GM18868 (cell line): Measurements from ENCODE around the gene RHBDD1.
"Not testable (repeated sequence)": the region's sequence is repeated elsewhere in the genome, so short reads cannot be mapped to it uniquely, and the experiment has no call there.

Experiments used
- ATAC-seq: cut with Tn5 transposase; IDR thresholded peaks from one replicate; pipeline ENCODE4 v1.9.1; 2021; ENCODE audit warnings: mild to moderate bottlenecking, moderate library complexity; ENCODE audit not compliant: unreplicated experiment

Gene RHBDD1

DNA sequence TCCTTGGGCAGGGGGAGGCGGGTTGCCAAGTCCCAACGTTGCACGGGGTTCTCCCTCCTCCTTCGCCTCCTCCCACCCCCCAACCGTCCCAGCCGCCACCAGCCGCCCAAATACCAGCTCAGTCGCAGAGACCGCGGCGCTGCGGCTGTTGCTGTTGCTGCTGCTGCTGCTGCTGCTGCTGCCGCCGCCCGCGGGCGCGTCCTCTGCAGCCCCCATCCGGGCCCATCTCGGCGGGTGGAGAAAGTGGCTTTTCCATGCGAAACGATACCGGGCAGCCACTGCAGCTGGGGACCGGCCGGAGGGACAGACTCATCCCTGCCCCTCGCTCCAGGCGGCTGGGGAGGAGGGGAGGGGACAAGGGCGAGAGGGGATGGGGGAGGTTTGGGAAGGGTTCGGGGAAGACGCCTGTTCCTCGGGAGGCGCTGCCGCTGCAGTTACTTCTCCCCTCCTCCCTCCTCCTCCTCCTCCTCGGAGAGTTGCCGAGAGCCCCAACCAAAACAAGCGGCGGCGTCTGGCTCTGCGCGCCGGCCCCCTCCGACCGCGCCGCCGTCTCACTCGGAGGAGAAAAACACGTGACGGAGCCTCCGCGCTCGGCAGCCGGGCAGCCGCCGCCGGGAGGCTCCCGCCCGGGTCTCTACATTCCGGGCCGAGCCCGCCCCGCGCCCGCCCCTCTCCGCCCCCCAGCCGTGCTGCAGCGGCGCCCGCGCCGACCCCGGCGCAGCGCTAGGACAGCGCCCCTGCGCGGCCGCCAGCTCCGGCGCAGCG is 36.5 kb upstream of the RHBDD1 start, which contains the start of gene IRS1:
Gene IRS1 (minus strand): TSS at position 610 of the 765 bp plus-strand sequence. CDS start 1,082 bp downstream, outside the sequence.
- peak; percentile 49 for ATAC-seq

DNA sequence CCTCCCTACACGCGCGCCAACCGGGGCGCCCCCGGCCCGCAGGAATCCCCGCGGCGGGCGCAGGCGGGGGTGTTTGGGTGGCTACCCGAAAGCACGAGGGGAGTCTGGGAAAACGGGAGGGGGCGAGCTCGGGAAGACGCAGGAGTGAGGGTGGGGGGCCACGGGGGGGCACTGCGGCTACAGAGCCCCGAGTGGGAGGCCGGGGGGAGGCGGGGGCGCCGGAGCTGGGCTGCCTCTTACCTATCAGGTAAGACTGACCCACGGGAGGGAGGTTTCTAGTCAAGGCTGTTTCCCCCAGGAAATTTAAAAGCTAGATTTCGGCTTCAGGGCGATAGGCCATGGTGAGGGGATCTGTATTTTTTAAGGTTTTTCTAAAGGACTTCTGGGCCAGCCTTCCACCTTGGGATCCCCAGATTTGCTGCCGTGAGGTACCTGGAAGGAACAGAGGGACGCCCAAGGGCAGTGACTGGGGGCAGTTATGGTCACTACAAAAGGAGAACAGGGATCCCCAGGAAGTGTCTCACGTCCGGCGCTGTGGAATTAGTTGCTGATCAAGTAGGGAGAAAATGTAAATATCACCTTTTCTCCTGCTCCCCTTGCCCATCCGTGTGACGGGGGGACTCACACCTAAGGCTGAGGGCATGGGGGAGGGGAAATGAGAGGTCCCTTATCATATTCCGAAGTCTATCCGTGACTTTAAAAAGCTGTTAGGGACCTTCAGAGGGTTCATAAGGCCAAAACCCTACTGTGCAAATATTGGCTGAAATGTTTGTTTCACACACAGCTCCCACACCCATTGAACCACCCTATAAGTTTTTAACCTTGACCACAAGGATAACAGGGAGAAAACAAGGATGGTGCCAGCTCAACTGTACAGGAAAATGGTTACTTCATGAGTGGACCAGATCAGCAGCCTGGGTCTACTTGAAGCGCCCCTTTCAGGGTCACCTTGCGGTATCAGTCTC is 35.6 kb upstream of the RHBDD1 start:
- ATAC-seq: no peak

DNA sequence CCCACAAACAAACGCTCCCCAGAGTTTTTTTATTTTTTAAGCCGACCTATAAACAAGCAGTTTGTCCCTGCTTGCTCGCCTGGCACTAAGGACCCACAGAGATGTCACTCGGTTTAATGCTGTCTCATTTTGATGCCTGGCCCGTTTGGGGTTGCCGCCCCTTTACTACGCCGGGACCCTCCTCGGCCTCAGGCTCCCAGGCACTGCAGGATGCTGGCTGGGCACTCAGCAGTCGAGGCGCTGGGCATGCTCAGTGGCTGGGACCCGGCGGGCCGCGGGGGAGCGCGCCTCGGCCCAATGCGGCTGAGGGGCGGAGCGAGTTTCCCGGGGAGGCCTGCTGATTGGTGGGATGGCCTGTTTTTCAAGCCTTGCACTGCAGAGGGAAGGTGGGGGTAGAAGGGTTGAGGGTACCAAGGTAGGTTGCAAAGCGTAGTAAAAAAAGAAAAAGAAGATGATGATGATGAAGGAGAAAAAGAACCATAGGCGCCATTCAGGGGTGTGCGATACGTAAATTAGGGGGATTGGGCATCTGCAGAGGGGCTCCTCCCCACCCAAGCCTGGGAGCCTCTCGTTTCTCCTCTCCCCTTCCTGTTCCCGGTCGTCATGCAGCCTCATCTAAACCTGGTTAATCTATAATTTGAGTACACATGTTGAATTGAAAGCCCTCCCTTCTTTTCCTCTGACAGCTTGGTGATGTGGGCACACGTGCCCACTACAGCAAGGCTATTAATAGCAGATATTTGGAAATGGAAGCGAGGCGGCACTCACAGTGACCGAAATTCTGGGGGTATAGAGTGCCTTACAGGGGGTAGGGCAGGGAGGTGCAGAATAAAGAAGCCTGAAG is 34.7 kb upstream of the RHBDD1 start:
- ATAC-seq: peak; percentile 81

DNA sequence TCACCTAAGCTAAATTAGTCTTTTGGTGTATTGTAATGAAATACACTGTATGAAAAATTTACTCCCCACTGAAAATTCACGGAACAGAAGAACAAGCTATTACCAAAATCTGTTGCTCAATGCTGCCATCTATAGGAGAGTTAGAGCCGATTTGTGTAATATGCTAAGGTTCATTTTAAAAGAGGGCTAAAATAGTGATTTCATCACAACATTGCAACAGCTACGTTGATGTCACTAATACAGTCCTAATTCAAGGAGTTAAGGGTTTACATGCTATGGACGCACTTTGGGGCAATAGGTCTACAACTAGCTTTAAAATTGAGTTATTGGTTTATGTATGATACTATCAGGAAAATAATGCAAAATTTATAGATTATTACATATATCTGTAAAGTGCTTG is 33.3 kb upstream of the RHBDD1 start:
- no peak for ATAC-seq

DNA sequence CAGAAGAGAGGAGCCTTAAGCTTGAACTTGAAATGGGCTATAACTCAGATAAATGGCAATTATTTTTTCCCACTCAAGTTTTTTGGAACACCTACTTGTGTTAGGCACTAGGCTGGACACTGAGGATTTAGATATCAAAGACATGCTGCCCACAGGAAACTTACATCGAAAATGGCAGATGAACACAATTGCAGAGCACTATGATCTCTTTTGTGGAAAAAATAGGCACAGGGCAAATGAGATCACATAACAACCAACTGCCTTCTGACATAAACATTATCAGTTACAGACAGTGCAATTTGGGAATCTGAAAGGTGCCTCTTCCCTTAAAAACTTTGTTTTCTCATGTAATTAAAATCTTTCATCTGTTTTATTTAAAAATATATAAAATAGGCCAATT is 32.4 kb upstream of the RHBDD1 start:
- no peak for ATAC-seq

DNA sequence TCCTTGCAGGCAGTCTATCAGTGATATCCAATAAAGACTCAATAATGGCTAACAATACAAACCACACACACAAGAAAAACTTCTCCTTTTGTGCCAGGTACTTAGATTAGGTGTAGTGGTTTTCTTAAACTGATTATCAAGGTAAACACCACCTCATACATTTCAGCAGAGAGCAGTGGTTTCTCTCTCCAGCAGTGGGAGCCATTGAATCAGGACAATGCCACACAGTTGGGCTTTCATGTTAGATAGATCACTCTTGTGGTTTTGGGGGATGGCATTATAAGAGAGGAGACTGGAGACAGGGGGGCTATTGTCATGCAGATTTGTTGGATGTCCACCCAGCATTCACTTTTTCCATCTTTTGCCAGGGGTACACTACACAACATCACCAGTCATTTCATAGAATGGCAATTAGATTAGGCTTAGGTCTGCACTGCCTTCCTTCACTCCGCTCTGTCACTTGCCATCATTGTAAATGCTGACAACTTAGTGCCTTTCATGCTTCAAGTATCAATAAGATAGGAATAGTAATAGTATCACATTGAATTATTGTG is 22.6 kb upstream of the RHBDD1 start:
- peak; percentile 85 for ATAC-seq

DNA sequence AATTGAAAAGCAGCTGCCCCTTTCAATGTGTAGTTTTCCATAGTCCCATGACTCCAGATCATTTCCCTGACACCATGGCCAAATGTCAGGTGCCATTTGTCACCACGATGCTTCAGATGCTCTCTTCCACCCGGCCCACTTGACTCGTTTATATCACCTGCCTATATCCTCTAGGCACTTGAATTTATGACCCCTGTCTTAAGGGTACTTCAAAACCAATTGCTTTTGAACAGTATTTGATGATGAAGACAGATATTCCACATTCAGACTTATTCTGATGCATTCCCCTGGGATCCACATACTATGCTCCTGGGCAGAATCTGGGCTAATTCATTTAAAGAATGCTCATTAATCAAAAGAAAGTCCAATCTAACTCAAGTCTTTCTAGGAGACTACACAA is 16.9 kb upstream of the RHBDD1 start:
- no peak for ATAC-seq

DNA sequence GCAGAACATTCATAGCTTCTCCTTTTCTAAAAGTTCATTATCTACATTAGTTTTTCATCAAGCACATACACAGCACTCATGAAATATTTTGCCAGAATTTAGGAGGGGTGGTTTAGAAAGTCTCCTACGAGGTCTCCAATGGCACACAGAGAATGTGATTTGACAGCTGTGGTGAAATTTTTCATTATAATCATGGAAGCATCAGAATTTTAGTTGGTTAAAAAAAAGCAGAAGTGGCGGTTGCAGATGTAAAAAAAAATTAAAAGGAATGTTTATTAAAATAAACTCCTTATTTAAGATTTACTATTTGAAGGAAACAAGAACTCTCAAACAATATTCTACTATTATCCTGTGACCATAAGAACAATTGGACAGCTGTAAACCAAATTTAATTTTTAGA is 10.8 kb upstream of the RHBDD1 start:
- no peak for ATAC-seq

DNA sequence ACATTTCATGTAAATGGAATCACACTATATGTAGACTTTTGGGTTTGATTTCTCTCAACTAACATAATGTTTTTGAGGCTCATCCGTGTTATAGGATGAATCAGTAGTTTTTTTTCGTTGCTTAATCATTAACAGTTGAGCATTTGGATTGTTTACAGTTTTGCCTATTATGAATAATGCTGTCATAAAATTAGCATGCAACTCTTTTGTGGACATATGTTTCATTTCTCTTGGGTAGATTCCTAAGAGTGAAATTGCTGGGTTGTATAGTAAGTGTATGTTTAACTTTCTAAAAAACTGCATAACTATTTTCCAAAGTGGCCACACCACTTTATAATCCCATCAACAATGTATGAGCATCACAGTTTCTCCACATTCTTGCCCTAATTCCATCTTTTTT is 7.7 kb upstream of the RHBDD1 start:
- ATAC-seq: no peak

DNA sequence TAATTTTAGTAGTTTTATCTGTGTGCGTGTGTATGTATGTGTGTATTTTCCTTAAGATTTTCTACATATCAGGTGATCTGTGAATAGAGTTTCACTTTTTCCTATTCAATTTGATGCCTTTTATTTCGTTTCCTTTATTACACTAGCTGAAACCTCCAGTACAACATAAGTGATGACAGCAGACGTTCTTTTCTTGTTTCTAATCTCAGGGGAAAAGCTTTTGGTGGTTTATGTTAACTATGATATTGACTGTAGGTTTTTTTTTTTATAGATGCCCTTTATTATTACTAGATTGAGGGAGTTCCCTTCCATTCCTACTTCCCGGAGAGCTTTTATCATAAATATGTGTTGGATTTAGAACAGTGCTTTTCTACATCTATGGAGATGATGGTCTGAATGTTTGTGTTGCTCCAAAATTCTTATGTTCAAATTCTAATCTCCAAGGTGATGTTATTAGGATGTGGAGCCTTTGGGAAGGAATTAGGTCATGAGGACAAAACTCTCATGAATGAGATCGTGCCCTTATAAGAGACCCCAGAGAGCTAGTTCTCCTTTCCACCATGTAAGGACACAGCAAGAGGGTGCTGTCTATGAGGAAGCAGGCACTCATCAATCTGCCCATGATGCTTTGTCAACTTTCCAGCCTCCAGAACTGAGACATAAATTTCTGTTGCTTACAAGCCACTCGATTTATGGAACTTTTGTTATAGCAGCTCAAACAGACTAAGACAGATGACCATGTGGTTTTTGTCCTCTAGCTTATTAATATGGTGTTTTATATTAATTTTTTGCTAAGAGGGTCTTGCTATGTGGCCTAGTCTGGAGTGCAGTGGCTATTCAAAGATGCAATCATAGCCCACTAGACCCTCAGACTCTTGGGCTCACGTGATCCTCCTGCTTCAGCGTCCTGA is 5.9 kb upstream of the RHBDD1 start:
- no peak for ATAC-seq

DNA sequence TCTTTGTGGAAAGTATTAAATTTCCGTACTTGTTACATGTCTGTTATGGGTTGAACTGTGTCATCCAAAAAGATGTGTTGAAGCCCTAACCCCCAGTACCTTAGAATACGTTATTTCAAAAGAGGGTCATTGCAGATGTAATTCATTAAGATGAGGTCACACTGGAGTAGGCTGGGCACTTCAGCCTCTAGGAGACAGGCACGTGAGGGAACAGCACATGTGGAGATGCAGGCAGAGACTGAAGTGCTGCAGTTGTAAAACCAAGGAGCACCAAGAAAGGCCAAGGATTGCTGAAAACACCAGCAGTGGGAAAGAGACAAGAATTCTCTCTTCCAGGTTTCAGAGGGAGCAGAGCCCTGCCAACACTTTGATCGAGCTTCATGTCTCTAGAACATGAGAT is 4.6 kb upstream of the RHBDD1 start:
- no peak for ATAC-seq

DNA sequence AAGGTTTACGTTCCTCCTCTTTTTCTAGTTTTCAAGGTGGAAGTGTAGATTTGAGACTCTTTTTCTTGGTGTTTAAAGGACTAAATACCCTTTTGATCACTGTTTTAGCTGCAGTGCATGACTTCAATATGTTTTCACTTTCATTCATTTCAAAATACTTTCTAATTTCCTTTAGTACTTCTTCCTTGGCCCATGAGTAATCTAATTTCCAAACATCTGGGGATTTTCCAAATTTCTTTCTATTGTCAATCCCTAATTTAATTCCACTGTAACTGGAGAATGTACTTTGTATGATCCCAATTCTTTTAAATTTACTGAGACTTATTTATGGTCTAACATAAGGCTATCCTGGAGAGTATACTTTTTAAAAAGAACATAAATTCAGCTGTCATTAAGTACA is 3.8 kb upstream of the RHBDD1 start:
- ATAC-seq: no peak

DNA sequence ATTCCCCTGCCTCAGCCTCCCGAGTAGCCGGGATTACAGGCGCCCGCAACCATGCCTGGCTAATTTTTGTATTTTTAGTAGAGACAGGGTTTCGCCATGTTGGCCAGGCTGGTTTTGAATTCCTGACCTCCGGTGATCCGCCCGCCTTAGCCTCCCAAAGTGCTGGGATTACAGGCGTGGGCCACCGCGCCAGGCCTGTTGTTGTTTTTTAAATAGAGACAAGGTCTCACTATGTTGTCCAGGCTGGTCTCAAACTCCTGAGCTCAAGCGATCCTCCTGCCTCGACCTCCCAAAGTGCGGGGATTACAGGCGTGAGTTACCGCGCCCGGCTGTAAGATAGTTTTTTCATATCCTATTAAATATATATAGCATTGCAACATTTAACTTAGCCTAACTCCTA is 974 bp upstream of the RHBDD1 start:
- not testable (repeated sequence) for ATAC-seq

DNA sequence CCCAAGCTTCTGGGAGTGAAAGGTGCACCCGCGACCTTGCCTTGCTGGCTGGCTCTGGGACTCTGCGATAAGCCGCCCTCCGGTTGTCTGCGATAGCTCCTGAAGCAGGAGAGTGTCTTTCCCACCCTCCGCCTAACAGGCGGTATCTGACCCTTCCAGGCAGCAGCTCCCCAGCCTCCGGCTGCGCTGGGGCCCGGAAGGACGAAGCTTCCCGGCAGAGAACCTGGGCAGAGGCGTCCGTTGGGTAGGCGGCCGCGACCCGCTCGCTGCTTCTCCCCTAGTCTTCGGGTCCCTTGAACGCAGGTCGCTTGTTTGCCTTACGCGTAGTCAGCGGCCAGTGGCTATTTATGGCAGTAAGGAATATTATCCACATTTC is 446 bp upstream of the RHBDD1 start:
- peak; percentile 9 for ATAC-seq

DNA sequence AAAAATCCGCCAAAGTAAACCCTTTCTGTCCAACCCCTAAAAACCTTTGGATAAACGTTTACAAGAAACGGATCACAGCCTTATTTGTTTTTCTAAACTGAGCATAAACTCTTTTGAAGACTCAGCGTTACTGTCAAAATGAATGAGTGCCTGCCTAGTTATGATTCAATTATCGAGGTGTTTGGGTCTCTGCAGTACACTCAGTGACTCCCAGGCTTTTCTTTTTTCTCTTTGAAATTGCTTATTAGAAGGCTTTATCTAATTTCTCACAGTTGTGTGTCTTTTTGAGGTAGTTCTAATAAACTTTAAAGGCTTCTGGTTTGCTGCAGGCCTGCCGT is 663 bp downstream of the RHBDD1 start:
- peak; percentile 2 for ATAC-seq

DNA sequence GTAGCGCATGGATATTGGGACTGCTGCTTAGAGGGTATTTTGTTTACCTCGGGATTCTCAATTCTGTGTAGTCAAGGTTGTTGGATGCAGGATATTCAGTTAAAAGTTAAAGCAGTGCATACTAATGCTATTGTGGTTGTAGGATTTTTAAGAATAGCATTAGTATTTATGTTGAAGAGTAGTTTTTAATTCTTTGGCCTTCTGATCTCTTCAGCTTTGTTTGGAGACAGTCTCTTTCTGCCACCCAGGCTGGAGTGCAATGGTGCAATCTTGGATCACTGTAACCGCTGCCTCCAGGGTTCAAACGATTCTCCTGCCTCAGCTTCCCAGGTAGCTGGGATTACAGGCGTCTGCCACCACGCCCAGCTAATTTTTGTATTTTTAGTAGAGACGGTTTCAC is 1.5 kb downstream of the RHBDD1 start:
- no peak for ATAC-seq

DNA sequence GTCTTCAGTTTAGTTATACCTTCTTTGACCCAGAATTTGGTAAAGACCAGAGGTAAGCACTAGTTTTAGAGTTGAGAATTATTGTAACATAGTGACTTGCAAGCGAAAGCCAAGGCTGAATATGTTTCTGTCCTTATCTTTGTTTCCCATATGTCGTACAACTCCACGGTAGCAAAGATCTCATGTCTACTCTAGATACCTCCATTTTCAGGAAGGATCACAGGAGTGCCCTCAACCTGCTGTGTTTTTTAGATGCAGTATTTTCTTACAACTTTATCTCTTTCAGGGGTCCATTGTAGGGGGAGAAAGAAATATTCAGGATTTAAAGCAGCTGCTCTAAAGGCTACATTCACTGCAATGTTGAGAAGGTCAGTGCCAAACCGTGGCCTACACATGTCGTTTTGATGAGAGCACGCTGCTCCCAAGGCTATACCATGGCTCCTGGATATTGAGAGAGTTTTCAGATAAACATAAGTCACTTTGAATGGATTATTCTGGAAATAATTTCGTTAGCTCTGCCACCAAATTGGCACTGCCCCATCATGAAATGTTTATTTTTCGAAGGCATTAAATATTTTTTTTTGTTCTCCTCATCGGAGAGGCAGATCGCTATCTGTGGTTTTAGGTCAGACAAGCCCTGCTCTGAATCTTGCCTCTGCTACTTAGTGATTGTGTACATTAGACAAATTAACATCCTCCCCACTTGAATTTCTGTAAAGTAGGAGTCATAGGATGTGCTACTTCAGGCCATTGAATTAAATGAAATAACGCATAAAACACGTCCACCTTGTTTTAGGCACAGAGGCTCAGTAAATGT is 2.1 kb downstream of the RHBDD1 start:
- no peak for ATAC-seq

DNA sequence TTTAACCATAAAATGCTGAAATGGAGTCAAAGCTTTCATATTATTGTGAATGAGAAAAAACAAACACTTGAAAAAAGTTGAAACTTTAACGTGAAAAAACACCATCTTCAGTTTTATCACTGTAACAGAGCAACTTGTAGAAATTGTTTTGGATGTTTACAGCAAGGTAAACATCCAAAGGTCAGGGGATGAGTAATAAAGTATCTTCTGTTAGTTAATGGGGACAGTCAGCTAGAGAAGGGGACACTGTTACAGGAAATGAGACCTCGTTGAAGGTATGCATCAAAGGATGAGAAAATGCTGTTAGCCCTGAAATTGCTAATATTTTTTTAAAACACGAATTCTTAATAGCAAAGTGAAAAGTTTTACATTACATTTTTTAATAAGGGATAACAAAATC is 2.9 kb downstream of the RHBDD1 start:
- peak; percentile 9 for ATAC-seq

DNA sequence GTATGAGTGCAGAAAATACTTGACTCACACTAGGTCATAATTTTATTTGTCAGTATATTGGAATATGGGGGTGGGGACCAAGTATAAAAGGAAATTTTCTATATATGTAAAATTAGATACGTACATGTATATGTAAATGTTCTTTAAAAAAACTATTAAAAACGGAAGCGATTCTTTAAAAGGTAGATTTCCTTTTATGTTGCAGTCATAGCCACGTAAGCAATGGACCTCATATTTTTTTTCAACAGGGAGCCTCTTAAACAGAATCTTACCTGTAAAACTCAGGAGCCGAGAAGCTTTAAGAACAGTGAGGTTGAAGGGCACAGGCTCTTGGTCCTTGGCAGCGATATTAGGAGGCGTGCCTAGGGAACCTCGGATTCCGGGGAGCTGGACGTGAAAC is 3.3 kb downstream of the RHBDD1 start:
- ATAC-seq: no peak
